HG02938 (cell line): ENCODE data around the gene TMEM145.
"Not testable (repeated sequence)": the region's sequence is repeated elsewhere in the genome, so short reads cannot be mapped to it uniquely, and the experiment has no call there.

Source experiments
- ATAC-seq: cut with Tn5 transposase; IDR thresholded peaks from one replicate; pipeline ENCODE4 v1.9.1; 2021; ENCODE audit warnings: mild to moderate bottlenecking, moderate library complexity; ENCODE audit not compliant: unreplicated experiment

TMEM145 gene

DNA sequence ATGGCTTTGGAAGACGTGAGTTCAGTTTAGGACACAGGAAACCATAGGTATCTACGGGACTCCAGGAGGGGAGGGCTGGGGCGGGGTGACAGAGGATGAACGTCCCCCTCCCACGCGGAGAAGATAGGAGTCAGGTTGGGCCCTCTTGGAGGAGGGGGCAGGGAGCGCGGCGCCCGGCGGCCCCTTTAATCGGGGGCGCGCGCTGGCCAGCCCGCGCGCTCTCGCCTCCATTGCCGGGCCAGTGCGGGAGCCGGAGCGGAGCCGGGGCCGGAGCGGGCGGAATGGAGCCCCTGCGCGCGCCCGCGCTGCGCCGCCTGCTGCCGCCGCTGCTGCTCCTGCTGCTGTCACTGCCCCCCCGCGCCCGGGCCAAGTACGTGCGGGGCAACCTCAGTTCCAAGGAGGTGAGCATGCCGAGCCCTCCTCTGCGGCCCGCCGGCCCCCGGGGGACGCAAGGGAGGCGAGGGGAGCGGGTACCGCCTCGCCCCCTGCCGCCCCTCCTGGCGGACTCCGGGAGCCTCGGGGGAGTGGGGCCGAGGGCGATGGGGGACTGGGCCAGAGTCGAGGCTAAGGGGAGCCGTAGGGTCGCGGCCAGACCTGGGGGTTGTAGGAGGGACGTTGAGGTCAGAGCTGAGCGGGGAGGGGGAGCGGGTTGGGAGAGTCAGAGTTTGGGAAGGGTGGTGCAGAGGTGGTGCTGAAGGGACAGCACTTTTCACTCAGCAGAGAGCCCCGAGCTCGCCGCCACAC, at the start of gene TMEM145:
Gene TMEM145 (plus strand): TSS at position 214 of the 744 bp plus-strand sequence. CDS start 68 bp downstream, at position 282.
- no peak for ATAC-seq

DNA sequence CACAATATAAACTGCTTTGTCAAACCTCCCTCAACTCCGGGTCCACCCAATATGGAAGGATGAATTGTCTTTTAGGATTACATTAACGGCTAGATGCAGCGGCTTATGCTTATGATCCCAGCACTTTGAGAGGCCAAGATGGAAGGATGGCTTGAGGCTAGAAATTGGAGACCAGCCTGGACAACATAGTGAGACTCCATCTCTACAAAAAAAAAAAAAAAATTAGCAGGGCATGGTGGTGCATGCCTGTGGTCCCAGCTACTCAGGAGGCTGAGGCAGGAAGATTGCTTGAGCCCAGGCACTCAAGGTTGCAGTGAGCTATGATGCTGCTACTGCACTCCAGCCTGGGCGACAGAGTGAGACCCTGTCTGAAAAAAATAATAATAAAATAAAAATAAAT, 47.0 kb upstream of the TMEM145 start:
- ATAC-seq: not testable (repeated sequence)

DNA sequence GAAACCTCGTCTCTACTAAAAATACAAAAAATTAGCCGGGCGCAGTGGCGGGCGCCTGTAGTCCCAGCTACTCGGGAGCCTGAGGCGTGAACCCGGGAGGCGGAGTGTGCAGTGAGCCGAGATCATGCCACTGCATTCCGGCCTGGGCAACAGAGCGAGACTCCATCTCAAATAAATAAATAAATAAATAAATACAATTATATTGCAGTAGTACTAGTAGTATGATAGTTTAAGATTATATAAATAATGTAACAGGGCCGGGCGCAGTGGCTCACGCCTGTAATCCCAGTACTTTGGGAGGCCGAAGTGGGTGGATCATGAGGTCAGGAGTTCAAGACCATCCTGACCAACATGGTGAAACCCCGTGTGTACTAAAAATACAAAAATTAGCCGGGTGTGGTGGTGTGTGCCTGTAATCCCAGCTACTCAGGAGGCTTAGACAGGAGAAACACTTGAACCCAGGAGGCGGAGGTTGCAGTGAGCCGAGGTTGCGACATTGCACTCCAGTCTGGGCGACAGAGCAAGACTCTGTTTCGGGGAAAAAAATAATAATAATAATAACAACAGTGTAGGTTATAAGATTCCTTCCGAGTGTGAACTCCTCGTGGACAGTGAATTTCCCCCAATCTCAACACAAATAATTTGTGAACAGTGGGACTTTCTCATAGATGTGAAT, 46.0 kb upstream of the TMEM145 start:
- ATAC-seq: not testable (repeated sequence)

DNA sequence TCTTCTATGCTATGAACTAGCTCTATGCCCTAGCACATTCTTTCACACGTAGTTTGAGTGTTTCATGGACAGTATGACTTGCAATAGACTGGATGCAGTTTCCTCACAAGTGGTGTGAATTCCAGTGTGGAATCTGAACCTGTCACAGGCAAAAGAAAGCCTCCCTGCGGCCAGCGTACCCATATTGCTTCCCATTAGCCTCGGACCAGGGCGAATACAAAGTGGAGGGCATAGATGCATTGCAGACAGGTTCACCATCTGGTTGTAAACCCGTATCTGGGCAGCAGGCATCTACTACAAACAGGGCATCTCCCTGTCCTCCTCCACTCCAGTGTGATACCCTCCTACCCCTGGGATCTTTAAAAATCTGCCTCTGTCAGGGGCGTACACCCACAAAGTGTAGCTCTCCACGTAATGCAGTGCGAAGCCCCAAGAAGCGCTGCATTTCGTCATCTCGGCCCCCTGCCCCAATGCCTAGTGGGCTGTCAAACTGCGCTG, 45.4 kb upstream of the TMEM145 start:
- no peak for ATAC-seq

DNA sequence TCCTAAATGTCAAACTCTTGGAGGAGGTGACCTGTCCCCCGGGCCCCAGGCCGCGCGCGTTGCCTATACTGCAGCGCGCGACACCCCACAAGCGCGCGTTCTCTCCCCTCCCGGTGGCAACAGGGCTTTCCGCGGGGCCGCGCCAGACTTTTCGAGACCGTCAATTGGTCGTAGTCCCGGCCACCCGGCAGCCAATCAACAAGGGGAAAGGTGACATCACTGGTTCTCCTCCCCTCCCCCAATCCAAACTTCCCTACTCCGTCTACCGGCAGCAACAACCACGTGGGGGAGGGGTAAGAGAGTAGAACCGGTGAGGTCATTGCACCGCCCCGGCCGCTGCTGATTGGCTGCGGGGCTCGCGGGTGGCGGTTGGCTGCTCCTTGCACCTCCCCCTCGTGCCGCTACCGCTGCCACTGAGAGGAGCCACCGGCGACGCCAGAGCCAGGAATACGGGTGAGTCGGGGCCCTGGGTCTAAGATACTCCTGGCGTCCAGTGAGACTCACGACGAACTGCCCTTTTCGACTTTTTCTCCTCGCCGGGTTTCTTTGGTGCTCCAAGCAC, 44.9 kb upstream of the TMEM145 start:
- ATAC-seq: peak; percentile 50

DNA sequence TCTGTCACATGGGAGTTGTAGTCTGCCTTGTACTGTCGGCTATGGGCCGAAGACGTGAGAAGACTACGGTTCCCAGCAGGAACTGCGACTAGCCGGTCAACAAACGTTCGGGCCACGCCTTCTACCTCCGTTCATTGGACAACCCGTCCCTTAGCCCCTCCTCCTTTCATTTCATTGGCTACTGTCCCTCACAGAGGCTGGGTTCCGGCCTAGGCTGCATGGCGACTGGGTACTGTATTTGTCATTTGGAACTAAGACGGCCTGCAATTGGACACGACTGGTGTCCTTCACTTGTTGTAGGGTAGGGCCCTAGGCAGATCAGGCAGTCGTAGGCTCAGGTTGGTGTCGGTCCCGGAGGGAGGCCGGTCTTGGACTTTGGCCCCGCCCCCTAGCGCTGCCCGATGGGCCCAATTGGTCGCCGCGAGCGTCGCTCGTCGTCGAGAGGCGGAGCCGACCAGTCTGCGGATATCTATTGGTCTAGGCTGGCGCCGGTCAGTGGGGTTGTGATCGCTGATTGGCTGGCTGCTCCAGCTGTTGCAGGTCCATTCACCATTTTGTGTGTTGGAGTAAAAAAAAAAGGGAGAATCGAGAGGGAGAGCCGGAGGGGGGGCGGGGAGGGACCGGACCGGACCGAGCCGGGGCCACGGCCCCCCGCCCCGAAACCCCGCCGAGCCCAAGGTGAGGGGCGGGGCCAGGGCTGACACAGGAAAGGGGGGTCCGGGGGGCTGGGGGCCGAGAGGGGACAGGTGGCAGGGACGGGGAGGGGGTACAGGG, 44.2 kb upstream of the TMEM145 start, which contains the start of gene CIC:
Gene CIC (plus strand): TSS at position 549 of the 774 bp plus-strand sequence. CDS start 2,532 bp downstream, outside the sequence.
- ATAC-seq: peak; percentile 77

DNA sequence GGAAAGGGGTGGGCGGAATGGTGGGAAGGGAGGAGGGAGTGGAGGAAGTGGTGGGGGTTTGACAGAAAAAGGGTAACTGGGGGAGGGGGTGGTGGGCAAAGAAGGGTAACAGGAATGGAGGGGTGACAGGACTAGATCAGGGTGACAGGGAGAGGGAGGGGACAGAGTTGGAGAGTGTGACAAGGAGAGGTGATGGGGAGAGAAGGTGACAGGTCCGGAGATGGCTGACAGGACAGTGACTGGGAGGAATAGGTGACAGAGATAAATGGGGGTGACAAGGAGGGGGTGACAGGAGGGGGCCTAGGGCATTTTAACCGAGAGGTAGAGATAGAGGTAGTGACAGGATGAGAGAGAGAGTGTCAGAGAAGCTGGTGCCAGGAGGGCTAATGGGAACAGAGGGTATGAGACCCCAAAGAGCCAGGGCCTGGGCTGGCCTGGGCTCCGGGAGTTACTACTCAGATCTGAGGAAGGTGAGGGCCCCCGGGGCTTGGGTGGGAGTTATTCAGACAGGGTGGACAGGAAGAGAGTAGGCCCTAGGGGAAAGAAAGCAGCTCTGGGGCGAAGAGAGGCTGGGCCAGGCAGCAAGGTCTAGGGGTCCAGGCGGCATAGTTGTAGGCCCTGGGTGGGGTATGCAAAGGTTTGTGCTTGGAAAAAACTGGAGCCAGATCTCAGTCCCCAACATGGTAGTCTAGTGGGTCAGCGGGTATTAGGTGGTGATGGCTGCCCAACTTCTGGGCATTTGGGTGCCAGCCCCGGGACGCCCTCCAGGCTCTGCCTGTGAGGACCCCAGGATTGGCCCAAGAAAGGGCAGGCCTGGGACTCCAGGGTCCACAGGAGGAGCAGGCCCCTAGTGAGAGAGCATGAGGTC, 43.4 kb upstream of the TMEM145 start:
- ATAC-seq: no peak

DNA sequence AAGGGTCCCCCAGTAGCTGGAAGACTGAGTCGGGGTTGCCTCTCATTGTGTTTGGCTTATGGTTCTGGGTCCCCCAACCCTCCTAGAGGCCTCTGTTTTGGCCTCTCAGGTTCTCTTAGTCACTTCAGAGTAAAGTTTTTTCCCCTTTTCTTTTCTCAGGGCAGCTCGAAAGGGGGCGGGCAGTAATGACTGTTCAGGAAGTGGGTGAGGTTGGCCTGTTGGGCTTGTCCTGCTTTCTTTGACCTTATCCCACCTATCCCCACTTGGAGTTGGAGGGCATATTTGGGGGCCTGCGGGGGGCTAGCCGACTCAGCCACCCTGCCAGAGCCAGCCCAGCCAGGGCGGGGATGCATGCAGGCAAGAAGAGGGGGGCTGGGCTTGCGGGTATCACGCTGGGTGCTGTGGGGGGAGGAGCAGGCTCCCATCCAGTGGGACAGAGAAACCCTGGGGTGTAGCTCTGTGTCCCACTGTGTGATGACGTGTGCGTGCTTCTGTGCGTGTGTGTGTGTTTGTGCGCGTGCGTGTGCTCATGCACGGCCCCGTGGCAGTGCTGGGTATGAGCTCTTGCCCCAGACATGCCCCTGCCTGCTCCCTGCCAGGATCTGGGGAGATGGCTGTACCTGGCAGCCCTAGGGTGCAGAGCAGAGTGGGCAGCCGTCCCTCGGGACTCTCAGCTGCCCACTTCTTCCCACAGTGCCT, 42.6 kb upstream of the TMEM145 start:
- no peak for ATAC-seq

DNA sequence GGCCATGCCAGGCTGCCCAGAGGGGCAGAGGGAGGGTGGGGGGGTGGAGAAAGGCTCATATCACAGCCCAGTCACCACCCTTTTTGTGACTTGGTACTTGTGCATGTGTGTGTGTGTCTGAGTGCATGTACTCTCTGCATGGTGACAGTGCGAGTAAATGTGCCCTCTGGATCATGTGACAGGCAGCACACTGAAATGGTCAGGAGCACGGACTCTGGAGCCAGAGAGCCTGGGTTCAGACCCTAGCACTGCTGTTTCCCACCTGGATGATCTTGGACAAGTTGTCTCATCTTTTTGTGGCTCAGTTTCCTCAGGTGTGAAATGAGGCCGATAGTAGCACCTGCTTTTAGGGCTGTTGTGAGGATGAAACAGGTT, 42.1 kb upstream of the TMEM145 start:
- ATAC-seq: no peak

DNA sequence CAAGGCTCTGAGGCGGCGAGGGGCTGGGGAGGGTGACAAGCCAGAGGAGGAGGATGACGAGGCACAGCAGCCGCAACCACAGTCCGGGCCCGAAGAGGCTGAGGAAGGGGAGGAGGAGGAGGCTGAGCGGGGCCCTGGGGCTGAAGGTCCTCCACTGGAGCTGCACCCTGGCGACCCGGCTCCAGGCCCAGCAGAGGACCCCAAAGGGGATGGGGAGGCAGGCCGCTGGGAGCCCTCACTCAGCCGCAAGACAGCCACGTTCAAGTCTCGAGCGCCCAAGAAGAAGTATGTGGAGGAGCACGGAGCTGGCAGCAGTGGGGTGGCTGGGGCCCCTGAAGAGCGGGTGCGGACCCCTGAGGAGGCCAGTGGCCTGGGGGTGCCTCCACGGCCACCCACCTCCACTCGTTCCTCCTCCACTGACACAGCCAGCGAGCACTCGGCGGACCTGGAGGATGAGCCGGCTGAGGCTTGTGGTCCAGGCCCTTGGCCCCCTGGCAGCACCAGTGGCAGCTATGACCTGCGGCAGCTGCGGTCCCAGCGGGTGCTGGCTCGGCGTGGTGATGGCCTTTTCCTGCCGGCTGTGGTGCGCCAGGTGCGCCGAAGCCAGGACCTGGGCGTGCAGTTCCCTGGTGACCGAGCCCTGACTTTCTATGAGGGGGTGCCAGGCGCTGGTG, 41.1 kb upstream of the TMEM145 start:
- no peak for ATAC-seq

DNA sequence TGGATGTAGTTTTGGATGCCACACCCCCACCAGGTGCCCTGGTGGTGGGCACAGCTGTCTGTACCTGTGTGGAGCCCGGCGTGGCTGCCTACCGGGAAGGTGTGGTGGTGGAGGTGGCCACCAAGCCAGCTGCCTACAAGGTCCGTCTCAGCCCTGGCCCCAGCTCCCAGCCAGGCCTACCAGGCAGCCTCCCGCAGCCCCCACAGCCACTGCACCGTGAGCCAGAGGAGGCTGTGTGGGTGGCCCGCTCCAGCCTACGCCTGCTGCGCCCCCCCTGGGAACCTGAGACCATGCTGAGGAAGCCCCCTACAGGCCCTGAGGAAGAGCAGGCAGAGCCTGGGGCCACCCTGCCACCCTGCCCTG, 40.6 kb upstream of the TMEM145 start:
- no peak for ATAC-seq

DNA sequence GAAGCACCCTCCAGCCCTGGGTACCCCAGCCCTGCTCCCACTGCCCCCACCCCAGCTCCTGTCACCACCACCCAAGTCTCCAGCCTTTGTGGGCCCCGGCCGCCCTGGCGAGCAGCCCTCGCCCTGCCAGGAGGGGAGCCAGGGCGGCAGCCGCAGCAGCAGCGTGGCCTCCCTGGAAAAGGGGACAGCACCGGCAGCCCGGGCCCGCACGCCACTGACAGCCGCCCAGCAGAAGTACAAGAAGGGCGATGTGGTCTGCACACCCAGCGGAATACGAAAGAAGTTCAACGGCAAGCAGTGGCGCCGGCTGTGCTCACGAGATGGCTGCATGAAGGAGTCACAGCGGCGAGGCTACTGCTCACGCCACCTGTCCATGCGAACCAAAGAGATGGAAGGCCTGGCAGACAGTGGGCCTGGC, 40.1 kb upstream of the TMEM145 start:
- no peak for ATAC-seq

DNA sequence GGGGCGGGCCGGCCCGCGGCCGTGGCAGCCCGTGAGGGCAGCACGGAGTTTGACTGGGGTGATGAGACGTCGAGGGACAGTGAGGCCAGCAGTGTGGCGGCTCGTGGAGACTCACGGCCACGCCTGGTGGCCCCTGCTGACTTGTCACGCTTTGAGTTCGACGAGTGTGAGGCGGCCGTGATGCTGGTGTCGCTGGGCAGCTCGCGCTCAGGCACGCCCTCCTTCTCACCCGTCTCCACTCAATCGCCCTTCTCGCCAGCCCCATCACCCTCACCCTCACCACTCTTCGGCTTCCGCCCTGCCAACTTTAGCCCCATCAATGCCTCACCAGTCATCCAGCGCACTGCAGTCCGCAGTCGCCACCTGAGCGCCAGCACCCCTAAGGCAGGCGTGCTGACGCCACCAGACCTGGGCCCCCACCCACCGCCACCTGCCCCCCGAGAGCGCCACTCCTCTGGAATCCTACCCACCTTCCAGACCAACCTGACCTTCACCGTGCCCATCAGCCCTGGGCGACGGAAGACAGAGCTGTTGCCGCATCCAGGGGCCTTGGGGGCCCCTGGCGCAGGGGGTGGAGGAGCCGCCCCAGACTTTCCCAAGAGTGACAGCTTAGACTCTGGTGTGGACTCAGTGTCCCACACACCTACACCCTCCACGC, 39.6 kb upstream of the TMEM145 start:
- no peak for ATAC-seq

DNA sequence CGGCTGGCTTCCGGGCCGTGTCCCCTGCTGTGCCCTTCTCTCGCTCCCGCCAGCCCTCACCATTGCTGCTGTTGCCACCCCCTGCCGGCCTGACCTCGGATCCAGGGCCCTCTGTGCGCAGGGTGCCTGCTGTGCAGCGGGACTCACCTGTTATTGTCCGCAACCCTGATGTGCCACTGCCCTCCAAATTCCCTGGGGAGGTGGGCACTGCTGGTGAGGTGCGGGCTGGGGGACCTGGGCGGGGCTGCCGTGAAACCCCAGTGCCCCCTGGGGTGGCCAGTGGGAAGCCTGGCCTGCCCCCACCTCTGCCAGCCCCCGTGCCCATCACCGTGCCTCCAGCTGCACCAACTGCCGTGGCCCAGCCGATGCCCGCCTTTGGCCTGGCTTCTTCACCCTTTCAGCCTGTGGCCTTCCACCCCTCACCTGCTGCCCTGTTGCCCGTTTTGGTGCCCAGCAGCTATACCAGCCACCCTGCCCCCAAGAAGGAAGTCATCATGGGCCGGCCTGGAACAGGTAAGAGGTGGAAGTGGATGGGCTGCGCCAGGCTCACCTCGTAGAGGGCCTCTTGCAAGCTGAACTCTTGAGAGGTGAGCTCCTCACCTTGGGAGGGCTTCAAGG, 38.9 kb upstream of the TMEM145 start:
- no peak for ATAC-seq

DNA sequence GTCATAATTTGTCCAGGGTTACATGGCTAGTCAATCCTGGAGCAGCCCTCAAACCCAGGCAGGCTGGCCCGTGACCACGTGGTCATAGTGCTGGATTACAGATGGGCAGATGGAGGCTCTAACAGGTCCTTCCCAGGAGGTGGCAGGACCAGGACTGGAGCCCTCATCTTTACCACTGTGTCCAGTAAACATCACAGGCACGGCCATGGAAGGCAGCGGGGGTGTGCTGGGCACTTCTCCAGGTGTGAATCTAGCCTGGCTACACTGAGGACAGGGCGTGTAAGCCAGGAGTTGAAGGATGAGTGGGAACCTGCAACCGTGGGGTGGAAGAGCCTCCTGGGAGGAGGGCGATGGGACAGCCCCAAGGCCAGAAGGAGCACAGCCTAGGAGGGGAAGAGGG, 38.0 kb upstream of the TMEM145 start:
- no peak for ATAC-seq

DNA sequence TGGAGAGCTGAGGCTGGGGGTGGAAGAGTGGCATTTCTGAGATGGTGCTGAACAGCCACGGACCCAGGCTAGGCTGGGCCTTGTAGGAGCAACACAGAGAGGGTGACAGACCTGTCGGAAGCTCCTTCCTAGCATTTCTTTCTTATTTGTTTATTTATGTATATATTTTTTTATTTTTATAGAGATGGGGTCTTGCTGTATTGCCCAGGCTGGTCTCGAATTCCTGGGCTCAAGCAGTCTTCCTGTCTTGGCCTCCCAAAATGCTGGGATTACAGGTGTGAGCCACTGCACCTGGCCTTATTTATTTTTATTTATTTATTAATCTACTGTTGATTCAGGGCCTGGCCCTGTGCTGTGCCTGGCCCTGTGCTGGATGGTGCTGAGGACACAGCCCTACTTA, 37.6 kb upstream of the TMEM145 start:
- no peak for ATAC-seq

DNA sequence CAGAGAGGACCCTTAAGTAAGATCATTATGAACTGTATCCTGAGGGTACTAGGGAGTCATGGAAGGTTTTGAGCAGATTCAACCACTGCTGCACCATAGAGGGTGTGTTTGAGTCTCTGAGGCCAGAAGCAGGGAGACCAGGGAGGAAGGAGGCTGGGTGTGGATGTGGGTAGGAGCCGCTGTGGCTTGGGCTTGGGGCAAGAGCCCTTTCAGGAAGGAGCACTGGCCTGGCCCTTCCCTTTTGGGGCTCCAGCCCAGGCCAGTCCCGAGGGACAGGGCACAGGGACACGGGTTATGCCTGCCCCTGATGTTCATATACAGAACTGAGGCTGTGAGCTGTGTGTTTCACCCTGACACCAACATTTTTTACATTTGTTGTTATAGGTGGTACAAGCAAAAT, 36.8 kb upstream of the TMEM145 start:
- no peak for ATAC-seq

DNA sequence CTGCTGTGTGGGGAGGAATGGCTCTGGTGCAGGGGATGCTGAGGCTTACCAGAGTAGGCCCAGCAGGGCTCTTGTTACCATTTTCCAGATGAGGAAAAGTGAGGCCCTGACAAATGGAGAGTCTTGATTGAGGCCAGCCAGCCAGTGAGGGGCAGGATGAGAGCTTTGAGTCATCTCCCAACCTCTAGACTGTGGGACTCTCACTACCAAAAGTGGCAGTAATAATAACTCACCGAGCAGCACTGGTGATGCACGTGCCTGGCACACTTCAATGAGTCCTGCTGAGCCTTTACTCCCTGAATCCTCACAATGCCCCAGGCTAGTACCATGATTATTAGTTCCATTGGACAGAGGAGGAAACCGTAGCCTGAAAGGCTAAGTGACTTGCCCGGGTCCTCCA, 36.3 kb upstream of the TMEM145 start:
- ATAC-seq: no peak
